Suprapubic skin (tissue), 4 donors: ENCODE results near the gene PITHD1.

Experiments used
- CTCF ChIP-seq, 2 donors: fragments of 200-600 bp in 1 of 2; fragments of 450-650 bp in 1 of 2; sonication (generic) in 1 of 2; IDR thresholded peaks; one replicate each; pipeline ENCODE4 v1.5.1; 2016 to 2019; ENCODE audit warnings: antibody characterized with exemption in 2 of 2, mild to moderate bottlenecking in 1 of 2, moderate library complexity in 1 of 2
- POLR2A ChIP-seq, 2 donors: fragments of 450-650 bp; IDR thresholded peaks; one replicate each; pipeline ENCODE4 v1.6.1; 2017; ENCODE audit warnings: antibody characterized with exemption in 2 of 2, mild to moderate bottlenecking in 2 of 2, moderate library complexity in 2 of 2
- POLR2AphosphoS5 ChIP-seq, 3 donors: sonication (generic); formaldehyde crosslinking; IDR thresholded peaks; one replicate each; pipeline ENCODE4 v1.6.1; 2017; ENCODE audit warnings: antibody characterized with exemption in 3 of 3

GRCh38 chr1:23804183-23804835, 26.1 kb downstream of the PITHD1 start:
- TF ChIP-seq CTCF (IDR thresholded peaks at IDR 0.05) (no peak), POLR2A (IDR thresholded peaks at IDR 0.05) (no peak), POLR2AphosphoS5 (IDR thresholded peaks at IDR 0.05) (no peak)
